ENCODE data around the gene CFDP1.

DNA sequence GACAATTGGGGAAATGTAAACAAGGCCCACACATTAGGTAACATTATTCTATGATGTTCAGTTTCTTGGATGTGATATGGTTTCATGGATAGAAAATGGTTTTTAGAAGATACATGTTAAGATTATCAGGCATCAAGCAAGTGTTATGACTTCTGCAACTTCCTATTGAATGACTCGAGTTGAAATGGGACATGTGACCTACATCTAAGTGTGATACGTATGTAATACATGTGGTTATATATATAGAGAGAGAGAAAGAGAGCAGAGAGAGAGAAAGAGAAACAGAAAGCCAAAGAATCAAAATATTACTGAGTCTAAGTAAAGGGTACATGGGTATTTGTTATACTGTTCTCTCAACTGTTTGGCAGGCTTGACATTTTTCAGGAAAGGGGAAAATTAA is 29.5 kb upstream of the CFDP1 start:
- TF ChIP-seq, protein P1, sequence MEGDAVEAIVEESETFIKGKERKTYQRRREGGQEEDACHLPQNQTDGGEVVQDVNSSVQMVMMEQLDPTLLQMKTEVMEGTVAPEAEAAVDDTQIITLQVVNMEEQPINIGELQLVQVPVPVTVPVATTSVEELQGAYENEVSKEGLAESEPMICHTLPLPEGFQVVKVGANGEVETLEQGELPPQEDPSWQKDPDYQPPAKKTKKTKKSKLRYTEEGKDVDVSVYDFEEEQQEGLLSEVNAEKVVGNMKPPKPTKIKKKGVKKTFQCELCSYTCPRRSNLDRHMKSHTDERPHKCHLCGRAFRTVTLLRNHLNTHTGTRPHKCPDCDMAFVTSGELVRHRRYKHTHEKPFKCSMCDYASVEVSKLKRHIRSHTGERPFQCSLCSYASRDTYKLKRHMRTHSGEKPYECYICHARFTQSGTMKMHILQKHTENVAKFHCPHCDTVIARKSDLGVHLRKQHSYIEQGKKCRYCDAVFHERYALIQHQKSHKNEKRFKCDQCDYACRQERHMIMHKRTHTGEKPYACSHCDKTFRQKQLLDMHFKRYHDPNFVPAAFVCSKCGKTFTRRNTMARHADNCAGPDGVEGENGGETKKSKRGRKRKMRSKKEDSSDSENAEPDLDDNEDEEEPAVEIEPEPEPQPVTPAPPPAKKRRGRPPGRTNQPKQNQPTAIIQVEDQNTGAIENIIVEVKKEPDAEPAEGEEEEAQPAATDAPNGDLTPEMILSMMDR (IDR thresholded peaks at IDR 0.05; ENCODE audit: borderline replicate concordance, extremely low read depth, low read length, poor library complexity, severe bottlenecking): no peak
- TF ChIP-seq EZH2 (IDR thresholded peaks at IDR 0.05; ENCODE audit: borderline replicate concordance, low read depth, low read length, severe bottlenecking): no peak
